IMR-90 (cell line): ENCODE results near the gene LNP1. TPM values are rescaled to one million over a fixed set of nuclear protein-coding genes. Genes with fewer than 3 reads are reported as not detected.

Source experiments
- CTCF ChIP-seq: conservative IDR thresholded peaks from 2 replicates; pipeline ENCODE4 v1.5.1; 2012; ENCODE audit warnings: mild to moderate bottlenecking, low read depth, low read length, improper control_type of control experiment
- MAFK ChIP-seq: IDR thresholded peaks from 2 replicates; pipeline ENCODE4 v1.6.1; 2012; ENCODE audit warnings: low read depth, low read length, improper control_type of control experiment
- RCOR1 ChIP-seq: IDR thresholded peaks from 2 replicates; pipeline ENCODE4 v1.6.1; 2012; ENCODE audit warnings: mild to moderate bottlenecking, low read length, improper control_type of control experiment; ENCODE audit not compliant: insufficient replicate concordance
- USF2 ChIP-seq: fragments of 150-350 bp; IDR thresholded peaks from 2 replicates; pipeline ENCODE4 v1.6.1; 2017; ENCODE audit warnings: mild to moderate bottlenecking, antibody characterized with exemption, low read length, low read depth
- polyA plus RNA-seq, 3 experiments: library from polyadenylated mRNA; depleted of rRNA; stranded (reverse); fragments of >200 nt; gene quantifications; 2 replicates each; pipeline ENCODE4 v1.2.3, GENCODE V29; 2012; ENCODE audit warnings: low replicate concordance in 1 of 3
- total RNA-seq: library from RNA; depleted of rRNA; stranded (reverse); fragments of >200 nt; gene quantifications from 2 replicates; pipeline ENCODE4 v1.2.3, GENCODE V29; 2012

LNP1 gene
- total and polyA plus RNA-seq, 2 of the 4 experiments (the other 2 are of a cell fraction): 2.2 to 2.4 TPM

- TF ChIP-seq CTCF: no peak
- TF ChIP-seq RCOR1: no peak
- no peak for TF ChIP-seq MAFK
- no peak for TF ChIP-seq USF2
Measured at GRCh38 chr3:100401674-100402041, 319 bp downstream of the LNP1 start (continued).
